ENCODE results near the gene SORCS1.

The SORCS1 gene

GRCh38 chr10:106635947-106636346 lies 528.6 kb downstream of the SORCS1 start:
- TF ChIP-seq ZBTB7A (IDR thresholded peaks at IDR 0.05; ENCODE audit: low read depth) = no peak
- TF ChIP-seq FOXM1 (IDR thresholded peaks at IDR 0.05; ENCODE audit: borderline replicate concordance, low read depth) = no peak
- TF ChIP-seq EGR1 (IDR thresholded peaks at IDR 0.05) = no peak
- no peak for TF ChIP-seq TCF12 (IDR thresholded peaks at IDR 0.05; ENCODE audit: low read depth)
- no peak for TF ChIP-seq USF1 (IDR thresholded peaks at IDR 0.05)
- TF ChIP-seq TAF1 (IDR thresholded peaks at IDR 0.05; ENCODE audit: low read depth) = no peak
- no peak for TF ChIP-seq CREB1 (IDR thresholded peaks at IDR 0.05; ENCODE audit: low read depth)
- no peak for TF ChIP-seq EP300 (IDR thresholded peaks at IDR 0.05; ENCODE audit: borderline replicate concordance)
- TF ChIP-seq MAX (IDR thresholded peaks at IDR 0.05) = no peak
- TF ChIP-seq REST (IDR thresholded peaks at IDR 0.05; ENCODE audit: low read depth) = no peak
- TF ChIP-seq YY1 (IDR thresholded peaks at IDR 0.05; ENCODE audit: low read depth) = no peak
- no peak for TF ChIP-seq NFIC (IDR thresholded peaks at IDR 0.05)
- no peak for TF ChIP-seq TEAD4 (IDR thresholded peaks at IDR 0.05)
- no peak for TF ChIP-seq CEBPB (IDR thresholded peaks at IDR 0.05)
- TF ChIP-seq RAD21 (IDR thresholded peaks at IDR 0.05; ENCODE audit: low read depth) = no peak

- TF ChIP-seq EGR1 (IDR thresholded peaks at IDR 0.05) = no peak
- TF ChIP-seq RAD21 (IDR thresholded peaks at IDR 0.05; ENCODE audit: low read depth) = no peak
- no peak for TF ChIP-seq CREB1 (IDR thresholded peaks at IDR 0.05; ENCODE audit: low read depth)
- TF ChIP-seq CEBPB (IDR thresholded peaks at IDR 0.05) = no peak
- TF ChIP-seq FOXM1 (IDR thresholded peaks at IDR 0.05; ENCODE audit: borderline replicate concordance, low read depth) = no peak
- no peak for TF ChIP-seq YY1 (IDR thresholded peaks at IDR 0.05; ENCODE audit: low read depth)
- no peak for TF ChIP-seq TAF1 (IDR thresholded peaks at IDR 0.05; ENCODE audit: low read depth)
- TF ChIP-seq TEAD4 (IDR thresholded peaks at IDR 0.05) = no peak
- no peak for TF ChIP-seq TCF12 (IDR thresholded peaks at IDR 0.05; ENCODE audit: low read depth)
- no peak for TF ChIP-seq MAX (IDR thresholded peaks at IDR 0.05)
- no peak for TF ChIP-seq EP300 (IDR thresholded peaks at IDR 0.05; ENCODE audit: borderline replicate concordance)
- no peak for TF ChIP-seq ZBTB7A (IDR thresholded peaks at IDR 0.05; ENCODE audit: low read depth)
- no peak for TF ChIP-seq USF1 (IDR thresholded peaks at IDR 0.05)
These were observed 533.3 kb downstream of the SORCS1 start for GRCh38 chr10:106631016-106631702.

- TF ChIP-seq CEBPB (IDR thresholded peaks at IDR 0.05) = no peak
- no peak for TF ChIP-seq FOXM1 (IDR thresholded peaks at IDR 0.05; ENCODE audit: borderline replicate concordance, low read depth)
- no peak for TF ChIP-seq ZBTB7A (IDR thresholded peaks at IDR 0.05; ENCODE audit: low read depth)
- TF ChIP-seq EGR1 (IDR thresholded peaks at IDR 0.05) = no peak
- TF ChIP-seq NFIC (IDR thresholded peaks at IDR 0.05) = no peak
- no peak for TF ChIP-seq REST (IDR thresholded peaks at IDR 0.05; ENCODE audit: low read depth)
- no peak for TF ChIP-seq TAF1 (IDR thresholded peaks at IDR 0.05; ENCODE audit: low read depth)
- TF ChIP-seq EP300 (IDR thresholded peaks at IDR 0.05; ENCODE audit: borderline replicate concordance) = no peak
- TF ChIP-seq TEAD4 (IDR thresholded peaks at IDR 0.05) = no peak
- no peak for TF ChIP-seq TCF12 (IDR thresholded peaks at IDR 0.05; ENCODE audit: low read depth)
- TF ChIP-seq YY1 (IDR thresholded peaks at IDR 0.05; ENCODE audit: low read depth) = no peak
These were observed 538.1 kb downstream of the SORCS1 start for GRCh38 chr10:106626371-106626770.

- TF ChIP-seq CREB1 (IDR thresholded peaks at IDR 0.05; ENCODE audit: low read depth) = no peak
- no peak for TF ChIP-seq TEAD4 (IDR thresholded peaks at IDR 0.05)
- TF ChIP-seq FOXM1 (IDR thresholded peaks at IDR 0.05; ENCODE audit: borderline replicate concordance, low read depth) = no peak
- TF ChIP-seq REST (IDR thresholded peaks at IDR 0.05; ENCODE audit: low read depth) = no peak
- no peak for TF ChIP-seq EGR1 (IDR thresholded peaks at IDR 0.05)
- no peak for TF ChIP-seq CEBPB (IDR thresholded peaks at IDR 0.05)
- no peak for TF ChIP-seq YY1 (IDR thresholded peaks at IDR 0.05; ENCODE audit: low read depth)
- no peak for TF ChIP-seq MAX (IDR thresholded peaks at IDR 0.05)
- no peak for TF ChIP-seq NFIC (IDR thresholded peaks at IDR 0.05)
- TF ChIP-seq TCF12 (IDR thresholded peaks at IDR 0.05; ENCODE audit: low read depth) = no peak
- TF ChIP-seq ZBTB7A (IDR thresholded peaks at IDR 0.05; ENCODE audit: low read depth) = no peak
- no peak for TF ChIP-seq EP300 (IDR thresholded peaks at IDR 0.05; ENCODE audit: borderline replicate concordance)
These were observed 538.8 kb downstream of the SORCS1 start for GRCh38 chr10:106625751-106626150.

All from Ishikawa (cell line).